GM12878 (cell line): ENCODE measurements around the gene SYT8. TPM values are rescaled to one million over a fixed set of nuclear protein-coding genes. Genes with fewer than 3 reads are reported as not detected.

ENCODE experiments used
- BMI1 ChIP-seq: fragments of 450-650 bp; IDR thresholded peaks from 2 replicates; pipeline ENCODE4 v1.6.1; 2016; ENCODE audit warnings: mild to moderate bottlenecking, moderate library complexity, borderline replicate concordance
- CBX5 ChIP-seq: sonication (generic); IDR thresholded peaks from 2 replicates; pipeline ENCODE4 v1.6.1; 2016; ENCODE audit warnings: low read depth, moderate library complexity, mild to moderate bottlenecking, inconsistent platforms
- CHD1 ChIP-seq: IDR thresholded peaks from 2 replicates; pipeline ENCODE4 v1.6.1; 2012; ENCODE audit warnings: low read depth, low read length, improper control_type of control experiment
- FOXK2 ChIP-seq: fragments of 450-650 bp; IDR thresholded peaks from 2 replicates; pipeline ENCODE4 v1.6.1; 2017; ENCODE audit warnings: mild to moderate bottlenecking, moderate library complexity
- KDM1A ChIP-seq: fragments of 200-600 bp; sonication (generic); IDR thresholded peaks from 2 replicates; pipeline ENCODE4 v1.6.1; 2016; ENCODE audit warnings: borderline replicate concordance
- NBN ChIP-seq: fragments of 450-650 bp; IDR thresholded peaks from 2 replicates; pipeline ENCODE4 v1.6.1; 2016
- NFIC ChIP-seq: IDR thresholded peaks from 2 replicates; pipeline ENCODE4 v1.6.1; 2012; ENCODE audit warnings: low read depth, mild to moderate bottlenecking, inconsistent platforms, low read length, moderate library complexity
- NR2C2 ChIP-seq: IDR thresholded peaks from 2 replicates; pipeline ENCODE4 v1.6.1; 2011; ENCODE audit warnings: borderline replicate concordance, low read depth; ENCODE audit not compliant: control insufficient read depth, insufficient read length
- PAX5 ChIP-seq: IDR thresholded peaks from 2 replicates; pipeline ENCODE4 v1.6.1; 2011; ENCODE audit warnings: low read depth, low read length, borderline replicate concordance
- PML ChIP-seq: IDR thresholded peaks from 2 replicates; pipeline ENCODE4 v1.6.1; 2012; ENCODE audit warnings: low read length, inconsistent platforms
- POLR2A ChIP-seq: IDR thresholded peaks from 2 replicates; pipeline ENCODE4 v1.6.1; 2011; ENCODE audit warnings: low read depth, mild to moderate bottlenecking, low read length
- RB1 ChIP-seq: fragments of 450-650 bp; formaldehyde crosslinking; IDR thresholded peaks from 2 replicates; pipeline ENCODE4 v1.6.1; 2017; ENCODE audit warnings: mild to moderate bottlenecking, borderline replicate concordance
- RBBP5 ChIP-seq: fragments of 200-600 bp; sonication (generic); conservative IDR thresholded peaks from 2 replicates; pipeline ENCODE4 v1.6.1; 2016
- RELB ChIP-seq: fragments of 450-650 bp; IDR thresholded peaks from 2 replicates; pipeline ENCODE4 v1.6.1; 2017; ENCODE audit warnings: low read depth, mild to moderate bottlenecking, moderate library complexity
- RFX5 ChIP-seq: IDR thresholded peaks from 2 replicates; pipeline ENCODE4 v1.6.1; 2011; ENCODE audit warnings: low read depth, low read length, improper control_type of control experiment
- RUNX3 ChIP-seq: IDR thresholded peaks from 2 replicates; pipeline ENCODE4 v1.6.1; 2012; ENCODE audit warnings: low read length, inconsistent platforms
- SMARCA5 ChIP-seq: fragments of 450-650 bp; IDR thresholded peaks from 2 replicates; pipeline ENCODE4 v1.6.1; 2017; ENCODE audit warnings: mild to moderate bottlenecking
- SPI1 ChIP-seq: IDR thresholded peaks from 2 replicates; pipeline ENCODE4 v1.6.1; 2011; ENCODE audit warnings: low read depth, mild to moderate bottlenecking, low read length, moderate library complexity, borderline replicate concordance; ENCODE audit not compliant: insufficient read depth
- TARDBP ChIP-seq: IDR thresholded peaks from 2 replicates; pipeline ENCODE4 v1.6.1; 2016; ENCODE audit warnings: borderline replicate concordance
- TCF7 ChIP-seq: IDR thresholded peaks from 2 replicates; pipeline ENCODE4 v1.6.1; 2014; ENCODE audit warnings: antibody characterized with exemption, borderline replicate concordance
- USF2 ChIP-seq: IDR thresholded peaks from 2 replicates; pipeline ENCODE4 v1.6.1; 2011; ENCODE audit warnings: low read depth, low read length, improper control_type of control experiment, borderline replicate concordance
- ZBTB33 ChIP-seq: fragments of 450-650 bp; IDR thresholded peaks from 2 replicates; pipeline ENCODE4 v1.6.1; 2017; ENCODE audit warnings: mild to moderate bottlenecking
- ZNF207 ChIP-seq: fragments of 450-650 bp; IDR thresholded peaks from 2 replicates; pipeline ENCODE4 v1.6.1; 2014; ENCODE audit warnings: antibody characterized with exemption, mild to moderate bottlenecking, borderline replicate concordance
- polyA plus RNA-seq, 11 experiments: library from polyadenylated mRNA; depleted of rRNA in 4 of 11; unstranded in 6 of 11; stranded (reverse) in 5 of 11; fragments of >200 nt; fragmentation: Nextera tagmentation in 4 of 11; fragmentation: Illumina TruSeq in 1 of 11; extraction: Ambion mirVana in 4 of 11; extraction: Trizol in 1 of 11; gene quantifications; 1 replicate in 1 of 11; 2 replicates in 10 of 11; pipeline versions ENCODE4 v1.2.1 to v1.2.3, GENCODE V29; 2011 to 2016; ENCODE audit warnings: inconsistent platforms in 2 of 11, missing spikeins in 2 of 11, low read depth in 1 of 11
- total RNA-seq, 4 experiments: library from RNA; depleted of rRNA in 3 of 4; stranded (reverse); fragments of >200 nt in 3 of 4; fragmentation: Illumina TruSeq in 1 of 4; extraction: Trizol in 1 of 4; gene quantifications; 2 replicates each; pipeline versions ENCODE4 v1.2.1 to v1.2.3, GENCODE V29; 2013 to 2021
- TF ChIP-seq, protein P1 (sequence below): fragments of 450-650 bp; formaldehyde crosslinking; IDR thresholded peaks from 2 replicates; pipeline ENCODE4 v1.4.0; 2022; ENCODE audit warnings: mild to moderate bottlenecking, moderate library complexity
- TF ChIP-seq, protein P2 (sequence below): fragments of 450-650 bp; IDR thresholded peaks from 2 replicates; pipeline ENCODE4 v1.6.1; 2016; ENCODE audit warnings: mild to moderate bottlenecking

The SYT8 gene
- total and polyA plus RNA-seq, 10 of the 15 experiments (the other 5 are each of a cell fraction or from before 2014, with no cell fraction given) = 0.44 TPM; not detected in 9

DNA sequence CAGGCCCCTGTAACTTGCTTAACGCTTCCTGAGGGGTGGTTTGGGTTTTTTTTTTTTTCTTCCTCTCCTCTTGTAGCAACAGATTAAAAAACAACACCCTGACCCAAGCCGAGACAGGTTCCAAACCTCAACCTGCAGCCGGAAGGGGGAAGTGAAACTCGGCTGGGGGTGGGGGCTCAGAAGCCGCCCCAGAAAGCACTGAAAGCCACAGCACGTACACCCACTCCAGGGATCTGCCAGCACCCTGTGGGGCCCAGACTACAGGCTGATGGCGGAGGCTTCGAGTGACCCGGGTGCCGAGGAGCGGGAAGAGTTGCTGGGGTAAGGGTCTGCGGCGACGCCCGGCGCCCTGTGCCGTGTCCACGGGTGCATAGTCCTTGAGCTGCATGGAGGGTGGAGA is 18.1 kb downstream of the SYT8 start, which contains the start of gene LSP1 (continued):
- TF ChIP-seq, protein P1, sequence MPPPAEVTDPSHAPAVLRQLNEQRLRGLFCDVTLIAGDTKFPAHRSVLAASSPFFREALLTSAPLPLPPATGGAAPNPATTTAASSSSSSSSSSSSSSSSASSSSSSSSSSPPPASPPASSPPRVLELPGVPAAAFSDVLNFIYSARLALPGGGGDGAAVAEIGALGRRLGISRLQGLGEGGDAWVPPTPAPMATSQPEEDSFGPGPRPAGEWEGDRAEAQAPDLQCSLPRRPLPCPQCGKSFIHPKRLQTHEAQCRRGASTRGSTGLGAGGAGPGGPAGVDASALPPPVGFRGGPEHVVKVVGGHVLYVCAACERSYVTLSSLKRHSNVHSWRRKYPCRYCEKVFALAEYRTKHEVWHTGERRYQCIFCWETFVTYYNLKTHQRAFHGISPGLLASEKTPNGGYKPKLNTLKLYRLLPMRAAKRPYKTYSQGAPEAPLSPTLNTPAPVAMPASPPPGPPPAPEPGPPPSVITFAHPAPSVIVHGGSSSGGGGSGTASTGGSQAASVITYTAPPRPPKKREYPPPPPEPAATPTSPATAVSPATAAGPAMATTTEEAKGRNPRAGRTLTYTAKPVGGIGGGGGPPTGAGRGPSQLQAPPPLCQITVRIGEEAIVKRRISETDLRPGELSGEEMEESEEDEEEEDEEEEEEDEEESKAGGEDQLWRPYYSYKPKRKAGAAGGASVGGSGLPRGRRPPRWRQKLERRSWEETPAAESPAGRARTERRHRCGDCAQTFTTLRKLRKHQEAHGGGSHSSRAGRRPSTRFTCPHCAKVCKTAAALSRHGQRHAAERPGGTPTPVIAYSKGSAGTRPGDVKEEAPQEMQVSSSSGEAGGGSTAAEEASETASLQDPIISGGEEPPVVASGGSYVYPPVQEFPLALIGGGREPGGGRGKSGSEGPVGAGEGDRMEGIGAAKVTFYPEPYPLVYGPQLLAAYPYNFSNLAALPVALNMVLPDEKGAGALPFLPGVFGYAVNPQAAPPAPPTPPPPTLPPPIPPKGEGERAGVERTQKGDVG (CRISPR knock-in tag) = no peak
- no peak for TF ChIP-seq TCF7
- TF ChIP-seq BMI1 = peak; percentile 77; the same call in 1 of the 2 replicates
- no peak for TF ChIP-seq CBX5
- TF ChIP-seq USF2 = no peak
- TF ChIP-seq NR2C2 = no peak
- TF ChIP-seq RBBP5 = no peak
- TF ChIP-seq SMARCA5 = no peak
- TF ChIP-seq ZBTB33 = no peak
- no peak for TF ChIP-seq NFIC
- 0 out of 2 replicates have a peak, but pooled peaks have one; percentile 25 for TF ChIP-seq RB1
- TF ChIP-seq, protein P2, sequence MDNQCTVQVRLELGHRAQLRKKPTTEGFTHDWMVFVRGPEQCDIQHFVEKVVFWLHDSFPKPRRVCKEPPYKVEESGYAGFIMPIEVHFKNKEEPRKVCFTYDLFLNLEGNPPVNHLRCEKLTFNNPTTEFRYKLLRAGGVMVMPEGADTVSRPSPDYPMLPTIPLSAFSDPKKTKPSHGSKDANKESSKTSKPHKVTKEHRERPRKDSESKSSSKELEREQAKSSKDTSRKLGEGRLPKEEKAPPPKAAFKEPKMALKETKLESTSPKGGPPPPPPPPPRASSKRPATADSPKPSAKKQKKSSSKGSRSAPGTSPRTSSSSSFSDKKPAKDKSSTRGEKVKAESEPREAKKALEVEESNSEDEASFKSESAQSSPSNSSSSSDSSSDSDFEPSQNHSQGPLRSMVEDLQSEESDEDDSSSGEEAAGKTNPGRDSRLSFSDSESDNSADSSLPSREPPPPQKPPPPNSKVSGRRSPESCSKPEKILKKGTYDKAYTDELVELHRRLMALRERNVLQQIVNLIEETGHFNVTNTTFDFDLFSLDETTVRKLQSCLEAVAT = peak; percentile 89
- TF ChIP-seq PML = no peak
- no peak for TF ChIP-seq CHD1
- TF ChIP-seq RFX5 = peak; percentile 85
- no peak for TF ChIP-seq RUNX3
- TF ChIP-seq RELB = peak; percentile 97
- TF ChIP-seq POLR2A = peak; percentile 89
- TF ChIP-seq KDM1A = no peak
- TF ChIP-seq SPI1 = peak; percentile 100
- TF ChIP-seq PAX5 = peak; percentile 99
- 0 out of 2 replicates have a peak, but pooled peaks have one; percentile 31 for TF ChIP-seq FOXK2
- peak; percentile 98 for TF ChIP-seq NBN
- TF ChIP-seq TARDBP = 0 out of 2 replicates have a peak, but pooled peaks have one; percentile 31
- TF ChIP-seq ZNF207 = peak; percentile 87; the same call in 1 of the 2 replicates
